Measurements from ENCODE around the gene ACSM4.

DNA sequence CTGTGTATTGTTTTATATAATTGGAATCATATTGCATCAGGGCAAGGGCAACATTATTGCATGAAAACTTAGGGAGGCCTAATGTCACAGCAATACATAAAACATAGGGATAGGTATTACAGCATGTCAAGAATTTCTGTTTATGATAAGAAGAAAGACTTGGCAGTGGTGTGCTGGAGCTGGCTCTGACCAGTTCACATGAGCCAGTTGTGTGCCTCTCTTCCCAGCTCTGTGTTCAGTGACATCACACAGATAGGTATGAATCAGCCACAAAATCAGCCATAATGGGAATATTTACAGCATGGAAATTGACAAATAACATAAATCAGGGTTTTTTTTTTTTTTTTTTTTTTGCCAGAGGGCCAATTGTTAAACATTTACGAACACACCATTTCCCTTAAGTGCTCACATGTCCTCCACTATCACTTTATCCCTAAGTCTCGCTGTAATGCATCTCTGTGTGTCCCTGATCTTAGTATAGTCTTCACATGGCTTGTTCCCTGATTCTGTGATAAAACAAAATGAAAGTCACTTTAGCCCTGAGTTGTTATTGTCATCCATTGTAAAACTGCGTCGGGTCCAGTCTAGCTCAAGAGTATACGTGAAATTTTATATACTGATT lies 31.9 kb upstream of the ACSM4 start:
- no peak for TF ChIP-seq POLR2A (IDR thresholded peaks at IDR 0.05)
- TF ChIP-seq, protein P1, sequence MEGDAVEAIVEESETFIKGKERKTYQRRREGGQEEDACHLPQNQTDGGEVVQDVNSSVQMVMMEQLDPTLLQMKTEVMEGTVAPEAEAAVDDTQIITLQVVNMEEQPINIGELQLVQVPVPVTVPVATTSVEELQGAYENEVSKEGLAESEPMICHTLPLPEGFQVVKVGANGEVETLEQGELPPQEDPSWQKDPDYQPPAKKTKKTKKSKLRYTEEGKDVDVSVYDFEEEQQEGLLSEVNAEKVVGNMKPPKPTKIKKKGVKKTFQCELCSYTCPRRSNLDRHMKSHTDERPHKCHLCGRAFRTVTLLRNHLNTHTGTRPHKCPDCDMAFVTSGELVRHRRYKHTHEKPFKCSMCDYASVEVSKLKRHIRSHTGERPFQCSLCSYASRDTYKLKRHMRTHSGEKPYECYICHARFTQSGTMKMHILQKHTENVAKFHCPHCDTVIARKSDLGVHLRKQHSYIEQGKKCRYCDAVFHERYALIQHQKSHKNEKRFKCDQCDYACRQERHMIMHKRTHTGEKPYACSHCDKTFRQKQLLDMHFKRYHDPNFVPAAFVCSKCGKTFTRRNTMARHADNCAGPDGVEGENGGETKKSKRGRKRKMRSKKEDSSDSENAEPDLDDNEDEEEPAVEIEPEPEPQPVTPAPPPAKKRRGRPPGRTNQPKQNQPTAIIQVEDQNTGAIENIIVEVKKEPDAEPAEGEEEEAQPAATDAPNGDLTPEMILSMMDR (IDR thresholded peaks at IDR 0.05), result no peak
